DMS153 treated with DMSO at 0.1 percent for 48 hours (cell line): ENCODE results near the gene PER2.
A peak's percentile ranks its signal among the peaks of the same experiment; 100 is the strongest.

Source experiments
- DNase-seq: peaks from one replicate; lab custom pipeline; 2025; ENCODE audit not compliant: unreplicated experiment; lab: John Stamatoyannopoulos, UW

PER2 gene

DNA sequence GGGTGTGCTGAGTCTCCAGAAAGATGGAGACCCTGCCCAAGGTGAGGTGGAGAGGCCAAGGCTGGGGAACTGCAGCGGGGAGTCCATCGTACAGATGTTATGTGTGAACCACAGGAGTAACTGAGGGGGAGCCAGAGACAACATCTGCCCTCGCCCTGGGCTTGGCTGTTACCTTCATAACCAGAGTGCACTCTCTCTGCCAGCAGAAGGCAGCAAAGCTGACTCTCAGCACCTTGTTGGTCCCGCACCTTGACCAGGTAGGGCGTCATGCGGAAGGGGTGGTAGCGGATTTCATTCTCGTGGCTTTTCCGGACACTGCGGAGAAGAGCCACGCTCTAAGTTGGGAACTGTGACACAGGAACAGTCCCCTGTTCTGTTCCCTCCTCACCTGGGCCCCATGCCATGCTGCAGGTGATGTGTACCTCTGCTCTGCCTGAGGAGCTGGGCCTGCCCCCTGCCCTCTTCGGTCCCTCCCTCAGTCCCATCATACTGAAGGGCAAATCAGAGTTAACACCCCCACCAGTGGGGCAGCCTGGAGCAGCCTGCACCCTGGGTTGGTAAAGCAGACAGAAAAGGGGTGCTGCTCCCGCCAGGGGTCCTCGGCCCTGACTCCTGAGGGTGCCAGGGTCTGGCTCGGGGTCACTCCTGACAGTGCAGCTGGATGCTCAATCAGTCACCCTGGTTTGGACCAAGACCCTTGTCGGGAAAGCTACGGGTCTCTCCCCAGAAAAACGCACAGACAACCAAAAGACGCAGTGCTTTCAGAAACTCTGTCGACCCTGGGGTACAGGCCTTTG is 20.3 kb downstream of the PER2 start:
- DNase-seq: no peak

DNA sequence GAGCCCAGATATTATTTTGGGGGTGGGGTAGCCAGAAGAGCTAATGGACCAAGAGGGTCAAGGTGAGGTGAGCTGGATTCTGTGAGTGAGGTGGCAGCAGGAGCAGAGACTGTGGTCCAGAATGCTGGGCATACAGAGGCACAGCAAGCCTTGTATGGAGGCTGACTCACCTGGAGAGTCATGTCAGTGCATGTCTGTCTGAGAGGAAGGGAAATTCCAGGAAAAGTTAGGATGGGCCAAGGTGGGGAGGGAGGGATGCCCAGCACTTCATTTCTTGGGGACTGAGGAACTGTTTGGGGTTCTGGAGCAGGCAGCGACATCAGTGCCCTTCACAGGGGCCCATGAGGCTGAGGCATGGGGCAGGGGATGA is 21.1 kb downstream of the PER2 start:
- no peak for DNase-seq

DNA sequence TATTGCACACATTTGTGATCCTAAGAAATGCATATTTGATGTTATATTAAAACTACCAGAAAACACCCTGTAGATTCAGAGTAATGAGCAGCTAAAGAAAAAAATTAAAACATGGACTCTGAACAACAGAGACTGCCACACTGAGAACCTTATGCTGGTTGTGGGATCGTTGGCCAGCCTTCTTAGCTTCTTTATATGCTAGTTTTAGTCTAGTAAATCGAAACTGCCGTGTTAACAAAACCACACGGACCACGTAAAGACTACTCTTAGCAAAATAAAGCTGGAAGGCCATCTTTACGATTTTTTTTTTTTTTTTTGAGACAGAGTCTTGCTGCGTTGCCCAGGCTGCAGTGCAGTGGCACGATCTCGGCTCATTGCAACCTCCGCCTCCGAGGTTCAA is 22.8 kb downstream of the PER2 start:
- DNase-seq: no peak

DNA sequence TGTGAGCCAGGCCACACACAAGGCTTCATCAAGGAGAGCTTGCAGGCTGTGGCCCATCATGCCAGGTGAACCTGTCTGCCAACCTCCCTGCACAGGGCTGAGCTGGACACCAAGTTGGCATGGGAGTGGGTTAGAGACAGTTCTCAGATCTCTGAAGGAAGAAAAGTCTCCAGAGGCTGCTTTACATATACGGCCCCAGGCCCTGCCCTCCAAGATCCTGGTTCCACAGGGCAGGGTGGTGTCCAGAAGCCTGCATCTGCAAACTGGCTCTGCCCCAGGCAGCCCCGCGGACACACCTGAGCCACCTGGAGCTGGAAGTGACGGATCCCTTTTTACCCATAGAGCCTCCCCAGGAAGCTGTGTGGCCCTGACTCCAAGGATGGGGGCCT is 24.3 kb downstream of the PER2 start:
- no peak for DNase-seq

DNA sequence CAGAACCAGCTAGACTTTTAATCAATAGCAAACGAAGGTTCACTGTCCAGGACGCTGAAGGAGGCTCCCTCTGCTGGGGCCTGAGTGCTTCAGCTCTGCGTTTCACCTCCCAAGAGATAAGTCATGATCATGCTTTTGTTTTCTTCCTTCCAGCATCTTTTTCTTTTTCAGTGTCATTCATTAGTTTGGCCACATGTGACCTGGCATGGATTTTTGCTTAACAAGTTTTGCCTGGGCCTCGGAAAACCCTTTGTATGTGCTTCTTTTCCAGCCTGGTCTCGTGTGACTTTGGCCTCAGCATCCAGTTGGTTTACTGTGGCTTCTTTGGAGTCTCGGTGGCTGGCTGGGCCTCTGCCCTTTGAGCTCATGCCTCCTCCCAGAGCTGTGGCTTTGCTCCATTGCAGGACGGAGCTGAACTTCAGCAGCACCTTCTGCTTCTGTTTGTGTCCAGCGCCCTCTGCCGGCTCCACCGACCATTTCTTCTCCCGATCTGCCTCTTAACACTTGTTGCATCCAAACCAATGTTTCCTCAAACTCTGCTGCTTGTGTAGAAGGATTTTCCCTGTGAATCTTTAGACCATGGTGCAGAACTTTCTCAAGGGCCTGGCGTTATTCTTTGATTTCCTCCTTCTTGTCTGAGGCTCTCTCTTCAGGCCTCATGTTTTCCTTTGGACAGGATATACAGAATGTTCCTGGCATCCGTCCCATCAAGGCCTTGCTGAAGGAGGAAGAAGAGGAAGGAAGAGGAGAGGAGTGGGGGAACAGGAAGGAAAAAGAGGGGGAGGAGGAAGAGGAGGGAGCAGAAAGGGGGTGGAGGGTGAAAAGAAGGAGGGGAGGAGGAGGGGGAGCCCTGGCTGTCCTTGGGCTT is 25.0 kb downstream of the PER2 start:
- peak; percentile 64 for DNase-seq

DNA sequence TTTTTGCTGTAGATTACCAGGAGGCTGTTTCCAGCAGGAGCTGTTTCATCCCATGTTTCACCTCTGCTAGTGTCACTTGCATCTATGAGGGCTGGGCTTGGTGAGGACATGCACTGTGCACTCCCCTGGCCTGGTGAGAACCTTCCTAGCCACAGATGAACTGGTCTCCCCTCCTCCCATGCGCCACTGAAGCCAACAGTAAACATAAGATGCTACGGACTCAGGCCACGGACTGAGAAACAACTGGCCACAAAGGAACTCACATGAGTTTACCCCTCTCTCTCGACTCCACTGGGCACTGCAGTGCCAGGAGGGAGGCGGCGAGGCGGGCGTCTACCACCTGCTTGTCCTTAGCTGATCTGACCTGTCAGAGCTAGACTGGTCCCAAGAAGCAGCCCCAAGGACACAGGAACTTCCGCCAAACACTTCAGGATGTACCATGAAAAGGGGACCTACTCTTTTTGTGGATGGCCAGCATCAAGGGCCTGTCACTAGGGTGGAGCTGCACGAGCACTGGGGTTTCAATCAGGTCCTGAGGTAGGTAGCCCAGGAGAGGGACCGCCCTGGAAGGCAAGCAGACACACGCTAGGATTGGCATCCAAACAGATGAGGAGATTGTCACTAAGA is 25.8 kb downstream of the PER2 start:
- no peak for DNase-seq

DNA sequence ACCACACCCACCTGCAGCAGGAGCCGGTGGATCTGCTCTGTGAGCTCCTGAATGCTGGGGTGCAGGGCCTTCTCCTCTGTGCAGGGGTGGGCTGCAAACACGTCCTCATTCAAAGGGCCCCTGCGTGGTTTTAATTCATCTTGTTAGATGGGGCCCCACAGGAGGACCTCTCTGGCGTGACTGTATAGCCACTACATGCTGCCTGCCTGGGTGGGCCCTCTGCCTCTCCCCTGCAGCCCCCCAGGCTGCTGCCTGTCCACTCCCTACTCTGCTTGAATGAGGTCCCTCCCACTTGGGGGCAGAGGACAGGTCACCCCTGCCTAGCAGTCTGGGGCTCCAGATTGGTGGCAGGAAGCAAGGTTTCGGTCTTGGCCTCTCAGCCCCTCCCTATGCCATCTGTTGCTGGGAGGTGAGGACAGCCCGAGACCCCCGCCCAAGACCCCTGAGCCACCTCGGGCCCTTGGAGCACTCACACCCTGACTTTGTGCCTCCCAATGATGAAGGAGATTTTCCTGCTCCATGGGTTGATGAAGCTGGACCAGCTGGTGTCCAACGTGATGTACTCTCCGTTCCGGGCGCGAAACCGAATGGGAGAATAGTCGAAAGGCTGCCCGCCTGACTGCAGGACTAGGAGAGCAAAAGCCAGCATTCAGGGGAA is 26.6 kb downstream of the PER2 start:
- no peak for DNase-seq

DNA sequence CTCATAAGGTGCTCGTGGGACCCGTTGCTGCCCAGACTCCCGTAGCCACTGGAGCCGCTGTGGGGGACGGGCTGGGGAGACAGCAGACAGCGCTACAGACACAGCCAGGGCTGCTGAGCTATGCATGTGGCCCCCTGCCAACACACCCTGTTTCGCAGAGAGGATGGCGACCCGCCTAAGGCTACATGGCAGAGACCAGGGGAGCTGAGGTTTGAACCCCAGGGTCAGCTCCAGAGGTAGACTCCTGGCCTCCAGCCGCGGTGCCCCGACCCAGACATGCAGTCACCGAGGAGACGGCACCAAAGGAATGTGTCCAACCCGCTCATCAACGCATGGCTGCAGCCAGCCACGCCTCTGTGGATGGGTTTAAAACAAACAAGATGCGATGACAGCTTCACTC is 27.5 kb downstream of the PER2 start:
- no peak for DNase-seq

DNA sequence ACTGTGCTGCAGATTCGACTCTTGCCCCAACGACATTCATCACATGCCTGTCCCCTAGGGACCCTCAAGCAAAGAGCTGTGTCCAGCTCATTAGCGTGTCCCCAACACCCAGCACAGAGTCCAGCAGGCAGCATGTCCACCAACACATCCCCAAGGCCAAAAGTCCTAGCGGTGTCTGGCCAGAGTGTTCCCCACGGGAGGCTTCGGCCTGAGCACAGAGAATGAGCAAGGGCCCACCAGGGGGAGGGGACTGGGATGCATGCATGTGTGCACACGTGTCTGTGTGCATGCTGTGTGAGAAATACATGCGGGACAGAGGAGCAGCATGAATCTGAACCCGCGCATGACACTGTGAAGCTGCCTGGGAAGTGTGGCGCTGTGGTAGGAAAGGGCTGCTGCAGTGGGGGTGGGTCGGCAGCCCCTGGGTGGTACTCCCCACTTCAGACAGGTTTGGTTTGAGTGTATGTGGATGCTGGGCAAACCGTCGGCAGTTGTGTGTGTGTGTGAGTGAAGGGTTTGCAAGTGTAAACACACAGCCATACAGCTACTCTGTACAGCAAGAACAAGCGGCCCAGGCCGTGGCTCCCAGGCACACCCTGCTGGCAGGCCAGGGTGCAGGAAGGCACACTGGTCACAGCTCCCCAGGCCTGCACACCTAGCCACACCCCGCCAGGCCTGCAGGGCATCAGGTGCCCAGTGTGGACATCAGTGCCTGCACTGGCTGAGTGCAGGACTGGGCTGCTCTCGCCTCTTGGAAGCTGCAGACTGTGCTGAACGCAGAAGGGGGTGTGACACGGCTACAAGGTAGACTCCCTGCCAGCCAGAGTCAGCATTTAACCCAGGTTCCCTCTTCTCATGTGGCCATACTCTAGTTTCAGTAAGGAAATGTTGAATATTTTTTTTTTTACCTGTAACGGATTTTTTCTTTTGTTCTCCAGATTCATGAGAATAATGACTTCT is 29.1 kb downstream of the PER2 start:
- DNase-seq: no peak

DNA sequence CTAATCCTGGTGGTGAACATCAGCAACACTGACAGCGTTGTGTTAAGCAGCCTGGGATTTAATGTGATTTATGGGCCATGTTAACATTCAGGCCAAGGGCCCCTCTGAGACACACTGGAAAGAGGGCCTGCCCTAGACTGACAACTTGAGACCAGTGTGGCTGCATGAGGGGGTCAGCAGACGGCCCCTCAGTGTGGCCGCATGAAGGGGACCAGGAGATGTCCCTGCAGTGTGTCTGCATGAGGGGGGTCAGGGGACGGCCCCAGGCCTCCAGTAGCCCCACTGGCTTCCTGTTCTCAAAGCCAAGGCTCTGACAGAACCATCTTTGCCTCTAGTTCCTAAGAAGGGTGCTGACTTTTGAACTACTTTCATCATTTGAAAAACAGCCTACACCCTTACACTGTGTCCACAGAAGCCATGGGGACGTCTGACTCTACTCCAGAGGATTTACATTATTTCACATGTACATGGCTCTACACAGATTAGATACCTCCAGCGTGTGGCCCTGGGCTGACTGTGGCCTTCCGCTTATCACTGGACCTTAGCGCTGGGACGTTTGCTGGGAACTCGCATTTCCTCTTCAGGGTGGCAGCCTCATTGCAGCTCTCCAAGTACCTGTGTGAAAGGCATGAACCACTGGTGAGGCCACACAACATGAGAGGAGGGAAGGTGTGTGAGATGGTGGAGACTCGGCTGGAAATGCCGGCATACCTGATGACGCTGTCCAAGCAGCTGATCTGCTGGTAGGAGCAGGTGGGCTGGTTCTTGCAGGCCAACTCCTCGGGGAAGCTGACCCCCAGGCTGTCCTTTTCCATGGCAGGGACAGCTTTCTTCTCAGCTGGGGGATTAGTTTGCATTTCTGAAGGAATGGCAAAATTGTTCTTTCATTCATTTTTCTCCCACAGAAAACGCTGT is 30.4 kb downstream of the PER2 start:
- no peak for DNase-seq

DNA sequence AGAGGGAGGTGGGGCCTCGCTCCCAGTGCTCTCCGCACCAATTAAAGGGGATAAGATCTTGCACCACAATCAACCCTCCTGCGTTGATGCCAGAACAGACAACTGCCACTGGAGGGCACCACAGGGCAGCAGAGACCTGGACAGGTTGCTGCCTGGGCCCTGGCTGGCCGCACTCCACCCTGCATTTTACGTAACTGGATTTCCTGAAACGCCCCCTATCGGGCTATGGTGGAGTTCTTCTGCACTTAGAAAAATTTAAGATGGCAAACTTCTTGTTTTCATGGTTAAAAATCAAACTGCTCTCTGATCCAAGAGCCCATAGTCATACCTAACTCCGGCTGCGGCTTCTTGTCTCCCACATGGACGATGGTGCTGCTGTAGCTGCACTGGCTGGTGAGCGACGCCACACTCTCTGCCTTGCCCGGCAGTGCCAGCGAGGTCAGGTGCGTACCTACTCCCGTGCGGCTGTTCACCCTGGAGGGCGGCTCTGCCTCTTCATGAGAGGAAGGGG is 31.8 kb downstream of the PER2 start:
- DNase-seq: peak; percentile 91

DNA sequence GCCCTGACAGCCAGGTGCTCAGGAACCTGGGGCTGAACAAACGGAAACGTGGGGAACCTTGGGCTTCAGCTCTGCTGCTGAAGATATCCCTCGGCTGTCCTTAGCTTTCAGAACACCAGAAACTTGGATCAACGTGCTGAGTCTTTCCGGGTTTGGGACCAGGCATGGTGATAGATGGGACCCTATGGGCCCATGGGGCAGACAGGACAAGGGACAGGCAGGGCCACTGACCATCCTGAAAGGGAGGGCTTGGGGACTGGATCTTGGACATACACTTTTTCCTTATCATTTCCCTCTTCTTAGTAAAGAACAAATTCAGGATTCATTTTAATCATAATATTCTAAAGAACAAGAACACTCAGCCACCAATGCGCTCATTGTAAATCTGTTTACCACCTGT is 32.3 kb downstream of the PER2 start:
- DNase-seq: no peak

DNA sequence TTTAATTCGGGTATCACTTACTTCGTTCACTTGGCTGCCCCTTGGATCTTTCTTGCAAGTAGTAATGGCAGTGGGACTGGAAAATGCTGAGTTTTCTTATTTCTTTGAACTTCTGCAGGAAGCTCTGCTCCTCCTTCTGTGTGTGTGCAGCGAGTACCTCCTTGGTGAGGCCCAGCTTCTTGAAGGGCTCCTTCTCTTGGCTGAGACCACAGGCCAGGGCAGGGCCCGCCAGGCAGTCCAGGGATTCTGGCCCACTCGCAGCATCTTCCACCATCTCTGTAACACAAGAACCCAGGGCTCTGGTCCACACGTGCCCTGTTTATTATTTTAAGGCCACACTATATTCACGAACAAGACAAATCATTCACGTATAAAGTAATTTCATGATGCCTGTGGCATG is 32.8 kb downstream of the PER2 start:
- no peak for DNase-seq

DNA sequence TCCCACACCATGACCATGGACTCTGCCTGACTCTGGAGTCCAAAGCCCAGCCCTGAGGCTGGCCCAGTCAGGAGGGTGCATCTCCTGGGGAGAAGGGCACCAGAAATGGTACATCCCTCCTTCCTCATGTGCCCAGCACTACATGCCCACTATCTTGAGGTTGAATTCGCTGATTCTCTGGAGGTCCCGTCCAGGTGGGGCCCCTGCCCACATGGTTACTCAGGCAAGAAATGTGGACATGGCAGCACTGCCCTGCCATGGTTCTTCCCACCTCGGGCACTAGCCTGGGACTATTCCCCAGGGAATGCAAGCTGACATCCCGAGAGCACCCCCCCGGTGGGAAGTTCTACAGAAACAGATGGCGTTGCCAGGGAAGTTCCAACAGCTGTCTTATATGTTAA is 33.3 kb downstream of the PER2 start:
- no peak for DNase-seq

DNA sequence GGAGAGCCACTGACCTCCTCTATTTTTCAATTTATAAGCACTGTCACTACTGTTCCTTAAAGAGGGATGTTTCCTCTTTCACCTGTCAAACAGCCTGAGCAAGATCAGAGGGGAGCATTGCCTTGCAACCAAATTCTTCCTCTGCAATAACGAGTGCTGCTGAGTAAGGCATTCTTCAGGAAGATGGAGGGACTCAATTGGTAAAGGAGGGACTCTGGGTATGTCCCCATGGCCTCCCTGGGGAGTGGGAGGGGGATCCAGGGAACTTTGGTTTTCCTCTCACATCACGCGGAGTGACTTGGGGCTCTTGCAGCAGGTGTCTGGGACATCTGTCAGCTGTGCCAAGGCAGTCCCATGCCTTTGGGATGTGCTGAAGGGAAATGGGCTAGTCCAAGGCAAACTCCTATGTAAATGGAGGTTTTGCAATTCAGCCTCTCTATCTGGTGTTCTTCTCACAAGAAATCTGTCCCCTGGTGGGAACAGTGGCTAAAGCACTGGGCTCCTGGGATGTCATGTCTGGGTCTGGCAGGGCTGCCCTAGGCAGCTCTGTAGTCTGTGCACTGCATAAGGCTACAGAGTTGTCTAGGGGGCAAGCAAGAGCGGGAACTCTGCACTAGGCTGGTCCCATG is 34.2 kb downstream of the PER2 start:
- DNase-seq: no peak

DNA sequence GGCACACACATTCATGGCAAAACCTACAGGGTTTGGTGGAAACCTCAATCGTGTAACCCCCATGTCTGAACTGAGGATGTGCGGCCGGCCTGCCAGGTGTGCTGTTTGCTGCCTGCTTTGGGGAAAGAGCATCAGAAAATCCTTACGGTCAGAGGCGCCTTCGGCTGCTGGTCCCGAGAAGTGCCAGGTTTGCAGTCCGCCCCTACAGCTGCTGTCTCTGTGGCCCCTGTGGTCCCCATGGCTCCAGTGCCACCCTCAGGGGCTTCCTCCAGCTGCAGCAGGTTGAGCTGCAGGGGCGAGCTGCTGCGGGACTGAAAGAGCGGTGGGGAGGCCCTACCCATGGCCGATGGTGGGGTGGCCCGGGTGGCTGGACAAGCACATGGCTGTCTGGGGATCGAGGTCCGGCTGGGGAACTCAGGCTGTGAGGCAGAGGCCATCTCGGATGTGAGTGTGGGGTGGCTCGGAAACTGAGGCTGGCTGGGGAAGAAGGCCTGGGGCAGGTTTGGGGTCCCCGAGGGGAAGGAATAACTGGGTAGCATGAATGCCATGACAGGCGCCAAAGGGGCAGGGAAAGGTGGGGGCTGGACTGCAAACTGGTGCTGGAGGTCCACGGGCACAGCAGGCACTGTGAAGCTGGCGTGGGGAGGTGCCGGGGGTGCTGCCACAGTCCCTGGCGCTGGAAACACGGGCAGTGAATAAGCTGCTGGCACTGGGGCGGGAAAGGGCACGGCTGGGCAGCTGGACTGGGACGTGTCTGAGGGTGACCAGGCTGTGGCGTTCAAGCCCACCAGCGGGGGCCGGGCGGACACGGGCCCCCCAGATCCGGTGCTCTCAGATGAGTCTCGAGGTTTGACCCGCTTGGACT is 35.4 kb downstream of the PER2 start:
- DNase-seq: no peak

DNA sequence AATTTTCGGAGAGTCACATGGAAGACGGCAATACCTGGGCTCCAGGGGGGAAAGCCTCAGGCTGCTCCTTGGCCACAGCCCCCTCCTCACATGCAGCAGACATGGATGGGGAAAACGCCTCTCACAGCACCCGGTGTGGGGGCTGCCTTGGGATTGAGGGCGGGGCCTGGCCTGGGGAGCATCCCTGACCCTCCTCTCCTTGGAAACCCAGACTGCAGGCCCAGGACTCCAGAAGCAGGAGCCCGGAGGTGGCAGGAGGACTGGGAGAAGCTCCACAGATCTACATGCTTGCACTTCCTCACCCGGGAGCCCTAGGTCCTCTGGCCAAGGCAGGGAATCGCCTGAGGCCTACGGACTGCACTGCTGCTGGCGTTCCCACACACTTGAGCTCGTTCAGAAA is 36.4 kb downstream of the PER2 start:
- DNase-seq: no peak

DNA sequence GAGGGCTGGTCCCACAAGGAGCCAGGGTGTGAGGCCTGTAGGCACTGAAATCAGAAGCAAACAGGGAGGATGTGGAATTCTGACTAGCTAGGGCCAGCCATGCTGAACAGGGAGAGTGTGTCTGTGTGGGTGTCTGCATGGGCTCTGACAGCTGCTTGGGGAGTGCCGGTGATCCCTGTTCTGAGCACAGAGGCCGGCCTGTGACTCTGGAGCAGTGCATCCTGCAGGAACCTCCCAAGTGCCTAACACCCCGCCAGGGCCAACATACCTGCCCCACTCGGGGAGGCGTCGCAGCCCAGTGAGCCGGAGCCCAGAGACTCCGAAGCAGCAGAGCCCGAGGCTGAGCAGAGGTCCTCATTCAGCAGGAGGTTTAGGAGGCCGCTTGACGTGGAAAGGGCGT is 37.1 kb downstream of the PER2 start:
- no peak for DNase-seq
